Naive thymus-derived CD4-positive, alpha-beta T cell (primary cell): ENCODE results near the gene HSPBP1. TPM values are rescaled to one million over a fixed set of nuclear protein-coding genes. Genes with fewer than 3 reads are reported as not detected.

Experiments used
- ATAC-seq: fragments of 150-1000 bp; cut with Tn5 transposase; 2 replicates; pipeline ENCODE4 v1.10.0; 2021; ENCODE audit warnings: mild to moderate bottlenecking, moderate library complexity
- CTCF ChIA-PET: fragments of 350-600 bp; sonication (Branson Sonifier 250); formaldehyde crosslinking; loops from one replicate; lab custom pipeline; 2021; ENCODE audit warnings: antibody characterized with exemption; lab: Charles Lee
- POLR2A ChIA-PET: fragments of 350-600 bp; sonication (Branson Sonifier 250); formaldehyde crosslinking; loops from one replicate; lab custom pipeline; 2021; ENCODE audit warnings: antibody characterized with exemption, inconsistent platforms; lab: Charles Lee
- DNase-seq, 9 donors: peaks; one replicate each; pipeline versions ENCODE4 v3.0.0 to v3.0.0-alpha.2; 2020 to 2022; ENCODE audit warnings: mixed read lengths in 1 of 9
- H3K27ac ChIP-seq: one replicate; pipeline ENCODE4 v1.7.0; 2013; ENCODE audit warnings: mild to moderate bottlenecking, low read depth, low read length, moderate library complexity
- H3K27me3 ChIP-seq, 2 donors: one replicate each; pipeline ENCODE4 v1.7.0; 2013; ENCODE audit warnings: low read length in 2 of 2, mild to moderate bottlenecking in 2 of 2, moderate library complexity in 2 of 2; ENCODE audit not compliant: control insufficient read depth in 2 of 2, insufficient read depth in 2 of 2
- H3K36me3 ChIP-seq, 3 experiments: 1 replicate in 2 of 3; 2 replicates in 1 of 3; pipeline ENCODE4 v1.7.0; 2013; ENCODE audit warnings: low read length in 3 of 3, mild to moderate bottlenecking in 3 of 3, moderate library complexity in 1 of 3; ENCODE audit not compliant: insufficient read depth in 3 of 3, control insufficient read depth in 2 of 3
- H3K4me1 ChIP-seq, 2 donors: one replicate each; pipeline ENCODE4 v1.7.0; 2013; ENCODE audit warnings: low read length in 2 of 2, mild to moderate bottlenecking in 2 of 2, moderate library complexity in 1 of 2; ENCODE audit not compliant: control insufficient read depth in 2 of 2, insufficient read depth in 2 of 2
- H3K4me3 ChIP-seq: 2 replicates; pipeline ENCODE4 v1.7.0; 2013; ENCODE audit warnings: mild to moderate bottlenecking, low read length
- H3K9me3 ChIP-seq, 3 experiments: 1 replicate in 2 of 3; 2 replicates in 1 of 3; pipeline ENCODE4 v1.7.0; 2013; ENCODE audit warnings: low read length in 3 of 3; ENCODE audit not compliant: control insufficient read depth in 2 of 3
- H3K27ac Mint-ChIP-seq, 9 donors: one replicate each; pipeline ENCODE4 v1.8.0; 2020 to 2022; ENCODE audit warnings: mixed read lengths in 9 of 9, mild to moderate bottlenecking in 8 of 9, moderate library complexity in 5 of 9, inconsistent platforms in 2 of 9
- H3K27me3 Mint-ChIP-seq, 5 donors: one replicate each; pipeline ENCODE4 v1.8.0; 2021 to 2022; ENCODE audit warnings: mixed read lengths in 5 of 5, mild to moderate bottlenecking in 1 of 5
- H3K36me3 Mint-ChIP-seq, 5 donors: one replicate each; pipeline ENCODE4 v1.8.0; 2020 to 2022; ENCODE audit warnings: mixed read lengths in 5 of 5, mild to moderate bottlenecking in 3 of 5, inconsistent platforms in 1 of 5
- H3K4me1 Mint-ChIP-seq, 7 donors: one replicate each; pipeline ENCODE4 v1.8.0; 2020 to 2022; ENCODE audit warnings: mixed read lengths in 7 of 7, mild to moderate bottlenecking in 3 of 7, inconsistent platforms in 1 of 7
- H3K4me3 Mint-ChIP-seq, 10 donors: one replicate each; pipeline ENCODE4 v1.8.0; 2020 to 2022; ENCODE audit warnings: mild to moderate bottlenecking in 10 of 10, mixed read lengths in 10 of 10, moderate library complexity in 6 of 10, inconsistent platforms in 2 of 10
- H3K9me3 Mint-ChIP-seq, 11 donors: one replicate each; pipeline ENCODE4 v1.8.0; 2020 to 2022; ENCODE audit warnings: mixed read lengths in 11 of 11, mild to moderate bottlenecking in 4 of 11, inconsistent platforms in 1 of 11, moderate library complexity in 1 of 11
- intact Hi-C, 2 donors: fragments of 100-400 bp; cut with micrococcal nuclease; formaldehyde crosslinking; loops; one replicate each; pipeline ENCODE4 v1.15.1; 2023
- polyA plus RNA-seq, 2 donors: library from polyadenylated mRNA; unstranded; fragments of 300-500 nt; fragmentation: Illumina TruSeq; gene quantifications; one replicate each; pipeline ENCODE4 v1.2.3, GENCODE V29; 2021
- total RNA-seq, 6 experiments: library from RNA in 5 of 6; stranded (reverse) in 5 of 6; gene quantifications; 1 replicate in 5 of 6; 2 replicates in 1 of 6; pipeline ENCODE4 v1.2.3 and lab custom pipeline; 2021 to 2026

Gene HSPBP1
- total and polyA plus RNA-seq, 7 experiments from 2014 or later: 15.0 to 44.7 (median 19.2) TPM

DNA sequence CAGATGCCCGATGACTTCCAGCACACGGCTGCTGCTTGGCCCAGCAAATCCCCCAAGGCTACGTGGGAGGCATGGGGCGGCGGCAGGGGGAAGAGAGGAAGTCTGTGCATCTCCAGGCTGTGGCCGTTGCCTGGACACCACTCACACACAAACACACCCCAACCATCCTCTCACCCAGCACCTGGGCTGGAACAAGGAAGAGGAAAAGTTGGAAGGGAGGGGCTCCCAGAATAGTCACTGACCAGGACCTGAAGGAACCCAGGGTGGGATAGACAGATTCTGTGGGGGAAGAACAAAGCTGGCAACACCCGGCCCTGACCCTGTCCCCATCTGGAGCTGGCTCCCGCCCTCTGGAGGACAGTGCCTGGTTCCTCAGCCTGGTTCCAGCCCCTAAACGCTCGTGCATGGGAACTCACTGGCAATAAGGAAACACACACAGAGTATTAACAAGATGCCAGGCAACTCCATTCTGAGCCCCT is 32.2 kb downstream of the HSPBP1 start:
- no peak for DNase-seq
- peaks cover 38 to 50% of the 10 kb centered on the region in 2 donors for H3K4me1 ChIP-seq
- Mint-ChIP-seq H3K4me1 (peaks cover 23 to 47% (median 35%) of the 10 kb centered on the region in 7 donors), H3K36me3 (peaks cover 3 to 32% (median 10%) of the 10 kb centered on the region in 5 donors), H3K27ac (no peak overlapping the region), H3K9me3 (peaks cover 0 to 1% (median 0%) of the 10 kb centered on the region in 11 donors), H3K27me3 (no peaks in the 10 kb centered on the region), H3K4me3 (peak overlapping the region in 1 of 10 donors; percentile 31)
- H3K9me3 ChIP-seq: no peaks in the 10 kb centered on the region
- intact Hi-C loops: no loop called here
- CTCF ChIA-PET: interaction anchor here (0.6 kb wide), 1 partner anchor 9 kb away, joined by 3 read pairs; no protein-coding TSS in a partner anchor
- POLR2A ChIA-PET: interaction anchor here (1.4 kb wide), 1 partner anchor 9 kb away, joined by 3 read pairs; no protein-coding TSS in a partner anchor
- ATAC-seq: no peak
- no peak overlapping the region for H3K4me3 ChIP-seq
- peaks cover 17 to 74% (median 24%) of the 10 kb centered on the region in 3 experiments for H3K36me3 ChIP-seq
- no peaks in the 10 kb centered on the region for H3K27me3 ChIP-seq
- no peak overlapping the region for H3K27ac ChIP-seq

DNA sequence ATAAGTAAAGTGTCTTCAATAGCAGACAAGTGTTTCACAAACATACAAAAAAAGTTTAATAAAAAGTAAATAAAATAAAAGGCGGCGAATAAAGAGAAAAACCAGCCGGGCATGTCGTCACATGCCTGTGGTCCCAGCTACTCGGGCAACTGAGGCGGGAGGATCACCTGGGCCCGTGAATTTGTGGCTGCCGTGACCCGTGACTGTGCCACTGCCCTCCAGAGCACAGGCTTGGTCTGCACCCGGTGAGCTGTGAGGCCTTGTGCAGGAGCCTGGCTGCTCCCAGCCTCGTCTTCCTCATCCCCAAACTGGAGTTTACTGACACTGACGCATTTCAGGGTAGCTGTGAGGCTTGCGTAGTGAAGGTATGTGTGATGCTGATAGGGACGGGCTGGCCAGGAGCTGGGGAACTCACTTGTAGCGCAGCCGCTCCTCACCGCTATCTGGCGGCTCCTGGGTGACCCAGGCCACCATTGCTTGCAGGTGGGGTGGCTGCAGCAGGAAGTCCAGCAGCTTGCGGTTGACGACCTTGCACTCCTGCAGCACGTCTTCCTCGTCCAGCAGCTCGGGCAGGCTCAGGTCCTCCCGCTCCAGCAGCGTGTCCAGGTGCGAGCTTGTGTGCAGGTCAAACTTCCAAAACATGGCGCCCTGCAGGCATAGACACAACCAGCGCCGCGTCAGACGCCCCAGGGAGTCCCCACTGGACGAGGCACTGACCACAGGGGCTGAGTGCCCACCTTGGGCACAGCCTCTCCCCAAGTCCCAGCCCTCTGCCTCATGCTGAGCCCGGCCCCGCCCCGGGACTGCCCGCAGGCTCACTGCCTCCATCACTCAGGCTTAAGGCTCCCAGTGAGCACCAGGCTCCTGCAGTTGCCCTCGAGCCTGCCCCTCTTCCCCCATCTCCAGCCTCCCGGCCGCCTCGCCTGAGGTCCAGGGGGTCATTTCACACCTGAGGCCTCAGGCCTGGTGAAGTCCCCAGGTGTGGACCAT is 33.2 kb downstream of the HSPBP1 start:
- Mint-ChIP-seq H3K36me3 (peaks cover 4 to 33% (median 12%) of the 10 kb centered on the region in 5 donors), H3K9me3 (peaks cover 0 to 1% (median 0%) of the 10 kb centered on the region in 11 donors), H3K27me3 (no peaks in the 10 kb centered on the region), H3K4me1 (peaks cover 20 to 39% (median 33%) of the 10 kb centered on the region in 7 donors), H3K27ac (no peak overlapping the region), H3K4me3 (peak overlapping the region in 1 of 10 donors; percentile 31)
- H3K4me3 ChIP-seq: no peak overlapping the region
- intact Hi-C loops: no loop called here
- no peak for ATAC-seq
- peaks cover 29 to 42% of the 10 kb centered on the region in 2 donors for H3K4me1 ChIP-seq
- H3K27me3 ChIP-seq: no peaks in the 10 kb centered on the region
- POLR2A ChIA-PET: interaction anchor here (1.0 to 1.6 kb wide), 2 partner anchors 7 to 12 kb away, joined by 3 to 5 read pairs; partner anchors contain the start of gene PPP6R1
- DNase-seq: no peak
- H3K36me3 ChIP-seq: peaks cover 17 to 83% (median 29%) of the 10 kb centered on the region in 3 experiments
- CTCF ChIA-PET: no interaction called here
- H3K27ac ChIP-seq: no peak overlapping the region
- H3K9me3 ChIP-seq: no peaks in the 10 kb centered on the region

DNA sequence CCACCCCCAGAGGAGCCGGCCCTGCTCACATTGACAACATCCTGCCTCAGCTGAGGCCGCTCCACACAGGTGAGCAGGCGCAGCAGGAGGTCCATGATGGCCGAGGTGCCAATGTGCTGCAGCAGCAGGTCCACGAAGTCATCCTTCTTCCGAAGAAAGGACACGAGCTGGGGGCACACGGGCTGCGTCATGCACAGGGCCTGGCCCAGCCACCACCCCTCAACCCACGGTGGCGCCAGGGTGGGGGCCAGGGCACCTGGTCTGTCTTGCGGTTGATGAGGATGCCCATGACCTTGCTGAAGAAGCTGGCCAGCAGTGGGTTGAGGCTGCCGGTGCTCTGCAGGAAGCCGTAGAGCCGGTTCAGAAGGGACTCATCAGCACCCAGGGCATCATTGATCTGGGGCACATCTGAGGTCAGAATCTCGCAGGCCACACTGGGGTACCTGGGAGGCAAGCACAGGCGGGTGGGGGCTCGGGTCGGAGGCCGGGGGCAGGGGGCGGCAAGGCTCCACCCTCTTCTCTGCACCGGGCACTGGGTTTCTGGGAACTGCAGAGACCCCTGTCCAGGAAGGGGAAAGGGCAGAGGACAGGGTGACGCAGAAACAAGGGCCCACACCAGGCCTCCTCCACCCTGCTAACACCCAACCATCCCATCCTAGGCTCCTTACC is 34.5 kb downstream of the HSPBP1 start:
- no peak for ATAC-seq
- peaks cover 15 to 28% of the 10 kb centered on the region in 2 donors for H3K4me1 ChIP-seq
- H3K4me1 Mint-ChIP-seq: peaks cover 7 to 26% (median 19%) of the 10 kb centered on the region in 7 donors
- ChIA-PET CTCF (no interaction called here), POLR2A (interaction anchor here (1.6 kb wide), 1 partner anchor 9 kb away, joined by 5 read pairs; no protein-coding TSS in a partner anchor)
- H3K4me3 ChIP-seq: no peak overlapping the region
- H3K9me3 ChIP-seq: no peaks in the 10 kb centered on the region
- peaks cover 17 to 94% (median 41%) of the 10 kb centered on the region in 3 experiments for H3K36me3 ChIP-seq
- H3K9me3 Mint-ChIP-seq: peaks cover 0 to 1% (median 0%) of the 10 kb centered on the region in 11 donors
- H3K27ac Mint-ChIP-seq: no peak overlapping the region
- H3K27me3 Mint-ChIP-seq: no peaks in the 10 kb centered on the region
- no peak overlapping the region for H3K27ac ChIP-seq
- peaks cover 4 to 35% (median 11%) of the 10 kb centered on the region in 5 donors for H3K36me3 Mint-ChIP-seq
- no peaks in the 10 kb centered on the region for H3K27me3 ChIP-seq
- intact Hi-C loops: no loop called here
- no peak for DNase-seq
- H3K4me3 Mint-ChIP-seq: no peak overlapping the region

DNA sequence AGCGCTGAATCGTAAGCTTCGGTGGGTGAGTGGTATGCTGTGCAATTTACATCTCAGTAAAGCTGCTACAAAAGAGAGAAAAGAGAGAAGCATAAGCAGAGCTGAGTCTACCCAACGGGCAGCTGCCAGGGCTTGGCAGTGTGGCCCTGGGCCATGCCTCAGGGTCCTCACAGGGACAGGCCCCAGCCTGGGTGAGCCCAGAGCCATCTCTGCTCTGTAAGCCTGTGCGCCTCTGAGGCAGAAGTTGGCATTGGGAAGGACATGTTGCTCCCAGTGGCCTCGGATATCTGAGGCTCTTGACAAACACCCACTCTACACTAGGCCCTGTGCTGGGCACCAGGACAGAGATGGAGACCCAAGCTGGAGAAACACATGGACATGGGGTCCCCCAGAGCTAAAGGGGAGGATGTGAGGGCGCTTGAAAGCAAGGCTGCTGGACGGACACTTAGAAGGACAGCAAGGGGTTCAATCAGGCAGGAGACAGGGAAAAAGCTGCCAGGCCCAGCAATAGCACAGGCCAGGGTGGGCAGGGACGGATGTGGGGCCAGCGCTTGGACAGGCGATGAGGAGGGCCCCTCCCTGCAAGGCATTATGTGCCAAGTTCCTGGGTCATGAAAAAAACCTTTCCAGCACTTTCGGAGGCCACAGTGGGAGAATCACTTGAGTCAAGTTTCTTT is 35.8 kb downstream of the HSPBP1 start:
- DNase-seq (no peak), ATAC-seq (no peak)
- no peaks in the 10 kb centered on the region for H3K27me3 Mint-ChIP-seq
- Histone ChIP-seq H3K36me3 (peaks cover 22 to 98% (median 49%) of the 10 kb centered on the region in 3 experiments), H3K27me3 (no peaks in the 10 kb centered on the region), H3K4me3 (no peak overlapping the region), H3K4me1 (peaks cover 8 to 19% of the 10 kb centered on the region in 2 donors), H3K9me3 (no peaks in the 10 kb centered on the region), H3K27ac (no peak overlapping the region)
- H3K27ac Mint-ChIP-seq: no peak overlapping the region
- ChIA-PET POLR2A (interaction anchor here (0.5 kb wide), 1 partner anchor 389 kb away, joined by 3 read pairs; no protein-coding TSS in a partner anchor), CTCF (no interaction called here)
- H3K4me3 Mint-ChIP-seq: no peak overlapping the region
- H3K9me3 Mint-ChIP-seq: peaks cover 0 to 1% (median 0%) of the 10 kb centered on the region in 11 donors
- intact Hi-C loops: no loop called here
- peaks cover 7 to 21% (median 16%) of the 10 kb centered on the region in 7 donors for H3K4me1 Mint-ChIP-seq
- peaks cover 4 to 37% (median 12%) of the 10 kb centered on the region in 5 donors for H3K36me3 Mint-ChIP-seq

DNA sequence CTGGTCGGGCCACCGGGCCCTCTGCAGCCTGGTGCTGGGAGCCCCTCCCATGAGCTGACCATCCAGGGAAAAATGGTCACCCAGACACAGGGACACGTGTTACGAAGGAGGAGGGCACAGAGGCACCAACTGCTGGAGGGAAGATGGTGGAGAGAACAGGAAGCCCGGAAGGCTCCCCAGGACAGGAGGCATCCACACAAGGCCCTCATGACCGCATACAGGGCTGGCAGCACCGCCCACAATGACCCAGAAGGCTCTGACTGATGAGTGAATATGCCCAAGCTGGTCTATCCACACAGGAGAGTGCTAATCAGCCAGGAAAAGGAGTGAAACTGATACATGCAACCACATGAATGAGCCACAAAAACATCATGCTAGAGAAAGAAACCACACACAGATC is 37.4 kb downstream of the HSPBP1 start:
- ATAC-seq (no peak), DNase-seq (no peak)
- H3K27ac ChIP-seq: no peak overlapping the region
- H3K9me3 ChIP-seq: no peaks in the 10 kb centered on the region
- CTCF ChIA-PET: no interaction called here
- Mint-ChIP-seq H3K4me1 (peaks cover 0 to 8% (median 3%) of the 10 kb centered on the region in 7 donors), H3K27ac (peak overlapping the region in 2 of 9 donors; percentile 21 to 80), H3K9me3 (peaks cover 0 to 1% (median 0%) of the 10 kb centered on the region in 11 donors), H3K4me3 (no peak overlapping the region), H3K36me3 (peaks cover 4 to 34% (median 9%) of the 10 kb centered on the region in 5 donors), H3K27me3 (no peaks in the 10 kb centered on the region)
- POLR2A ChIA-PET: interaction anchor here (0.7 to 1.8 kb wide), 2 partner anchors 11 to 17 kb away, joined by 3 to 5 read pairs; no protein-coding TSS in a partner anchor
- intact Hi-C loops: no loop called here
- H3K4me1 ChIP-seq: peaks cover 0 to 3% of the 10 kb centered on the region in 2 donors
- H3K4me3 ChIP-seq: no peak overlapping the region
- H3K27me3 ChIP-seq: no peaks in the 10 kb centered on the region
- H3K36me3 ChIP-seq: peaks cover 27 to 98% (median 61%) of the 10 kb centered on the region in 3 experiments
